ENCODE results near the gene PLAA. TPM values are rescaled to one million over a fixed set of nuclear protein-coding genes. Genes with fewer than 3 reads are reported as not detected.

Gene PLAA
- total and polyA plus RNA-seq, 10 of the 15 experiments (the other 5 are each of a cell fraction or from before 2014, with no cell fraction given), result 5.6 to 42.4 (median 34.1) TPM

DNA sequence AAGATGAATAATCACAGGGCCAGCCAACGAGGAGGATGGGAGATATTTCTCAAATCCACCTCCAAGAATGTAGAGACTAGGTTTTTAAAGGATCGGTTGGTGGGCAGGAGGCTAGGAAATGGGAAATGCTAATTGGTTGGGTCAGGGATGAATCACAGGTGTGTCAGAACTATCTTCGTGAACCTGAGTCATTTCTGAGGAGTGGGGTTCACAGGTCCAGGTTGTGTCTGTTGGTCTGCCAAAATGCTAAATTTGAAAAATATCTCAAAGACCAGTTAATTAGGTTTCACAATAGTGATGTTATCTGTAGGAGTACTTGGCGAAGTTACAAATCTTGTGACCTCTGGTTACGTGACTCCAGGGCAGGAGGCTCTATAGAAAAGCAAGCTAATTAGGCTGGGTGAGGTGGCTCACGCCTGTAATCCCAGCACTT, 2.6 kb upstream of the PLAA start:
- Histone ChIP-seq H3K27ac (ENCODE audit: control insufficient read depth, insufficient read depth) (no peak overlapping the region), H3K4me3 (no peak overlapping the region), H4K20me1 (ENCODE audit: control insufficient read depth, insufficient read depth) (no peaks in the 10 kb centered on the region), H3K27me3 (replicated peaks in 1 of 2; ENCODE audit: control insufficient read depth in 2 of 2, insufficient read depth in 2 of 2, low read length in 1 of 2) (no peaks in the 10 kb centered on the region), H3K79me2 (ENCODE audit: control insufficient read depth, insufficient read depth, low read length) (peaks cover 23% of the 10 kb centered on the region), H3K9ac (ENCODE audit: control insufficient read depth, insufficient read depth, low read length) (no peak overlapping the region), H2AFZ (ENCODE audit: control insufficient read depth, low read depth, low read length) (no peak overlapping the region), H3K4me2 (ENCODE audit: control insufficient read depth, insufficient read depth) (no peak overlapping the region), H3K9me3 (replicated peaks; ENCODE audit: control insufficient read depth, insufficient read depth, low read length) (no peaks in the 10 kb centered on the region), H3K36me3 (ENCODE audit: control insufficient read depth in 2 of 2, insufficient read depth in 2 of 2, low read length in 1 of 2) (no peaks in the 10 kb centered on the region), H3K4me1 (ENCODE audit: control insufficient read depth, insufficient read depth, low read length) (no peaks in the 10 kb centered on the region)
- no peak for TF ChIP-seq MAX (IDR thresholded peaks at IDR 0.05; ENCODE audit: low read depth, low read length)
- ChIA-PET RAD21 (ENCODE audit: unreplicated experiment) (no interaction called here), POLR2A (no interaction called here), SMC1A (ENCODE audit: uncharacterized antibody, unreplicated experiment) (no interaction called here), CTCF (no interaction called here)
- 41% methylated on average over 6 of the region's 6 CpGs for WGBS (ENCODE audit: insufficient coverage, insufficient replicate concordance, low lambda C conversion rate, missing lambda C conversion rate)
- in situ Hi-C loops (cut with MboI), result no loop called here
- no TSS peak for BruUV-seq (replicated peaks)
- intact Hi-C loops (cut with micrococcal nuclease; ENCODE audit: unreplicated experiment), result loop anchor here (10.0 kb wide), 1 partner anchor 205 kb away; no protein-coding TSS in a partner anchor
- ATAC-seq, result no peak
- FAIRE-seq, result no peak
- no peak for DNase-seq (ENCODE audit: low read depth, low spot score)

- intact Hi-C loops (cut with micrococcal nuclease; ENCODE audit: unreplicated experiment) (loop anchor here (2.0 to 10.0 kb wide), 2 partner anchors 55 to 203 kb away; partner anchors contain the start of gene CAAP1), in situ Hi-C loops (cut with MboI) (no loop called here)
- H3K36me3 ChIP-seq (ENCODE audit: control insufficient read depth in 2 of 2, insufficient read depth in 2 of 2, low read length in 1 of 2), result 0 out of 4 replicates have a peak, but pooled peaks cover 0 to 2% of the 10 kb centered on the region in 2 experiments
- FAIRE-seq (no peak), DNase-seq (ENCODE audit: low read depth, low spot score) (no peak), ATAC-seq (no peak)
- H3K79me2 ChIP-seq (ENCODE audit: control insufficient read depth, insufficient read depth, low read length), result peaks cover 42% of the 10 kb centered on the region
- ChIA-PET SMC1A (ENCODE audit: uncharacterized antibody, unreplicated experiment) (interaction anchor here (0.6 to 1.4 kb wide), 4 partner anchors 8 to 86 kb away, joined by 3 to 6 read pairs (median 4); partner anchors contain the start of genes CAAP1 and IFT74), POLR2A (interaction anchor here (0.5 to 3.0 kb wide), 6 partner anchors 8 to 1989 kb away, joined by 3 to 25 read pairs (median 6); partner anchors contain the start of genes CAAP1 and IFT74), RAD21 (ENCODE audit: unreplicated experiment) (no interaction called here), CTCF (interaction anchor here (0.5 to 2.2 kb wide), 2 partner anchors 8 to 32 kb away, joined by 4 to 9 read pairs; partner anchors contain the start of gene IFT74)
- peak overlapping the region; percentile 89 for H3K4me3 ChIP-seq
- H3K27ac ChIP-seq (ENCODE audit: control insufficient read depth, insufficient read depth), result peak overlapping the region; percentile 98
- TSS peak; percentile 92 for BruUV-seq (replicated peaks)
- peak overlapping the region; percentile 99 for H2AFZ ChIP-seq (ENCODE audit: control insufficient read depth, low read depth, low read length)
- H3K4me1 ChIP-seq (ENCODE audit: control insufficient read depth, insufficient read depth, low read length), result no peaks in the 10 kb centered on the region
- 1% methylated on average over 9 of the region's 9 CpGs for WGBS (ENCODE audit: insufficient coverage, insufficient replicate concordance, low lambda C conversion rate, missing lambda C conversion rate)
- H4K20me1 ChIP-seq (ENCODE audit: control insufficient read depth, insufficient read depth), result no peaks in the 10 kb centered on the region
- no peaks in the 10 kb centered on the region for H3K9me3 ChIP-seq (replicated peaks; ENCODE audit: control insufficient read depth, insufficient read depth, low read length)
- H3K4me2 ChIP-seq (ENCODE audit: control insufficient read depth, insufficient read depth), result peak overlapping the region; percentile 70
- peak overlapping the region; percentile 96 for H3K9ac ChIP-seq (ENCODE audit: control insufficient read depth, insufficient read depth, low read length)
- H3K27me3 ChIP-seq (replicated peaks in 1 of 2; ENCODE audit: control insufficient read depth in 2 of 2, insufficient read depth in 2 of 2, low read length in 1 of 2), result no peaks in the 10 kb centered on the region
- TF ChIP-seq SMC3 (IDR thresholded peaks at IDR 0.05; ENCODE audit: borderline replicate concordance, low read length) (no peak), PBX3 (IDR thresholded peaks at IDR 0.05; ENCODE audit: insufficient replicate concordance, low read depth, low read length) (no peak), HCFC1 (IDR thresholded peaks at IDR 0.05; ENCODE audit: low read length) (no peak), CBX5 (IDR thresholded peaks at IDR 0.05; ENCODE audit: low read depth) (no peak), TCF12 (IDR thresholded peaks at IDR 0.05; ENCODE audit: low read depth, low read length) (no peak), RB1 (IDR thresholded peaks at IDR 0.05; ENCODE audit: borderline replicate concordance) (no peak), FOXM1 (IDR thresholded peaks at IDR 0.05; ENCODE audit: low read depth, low read length) (no peak), GABPA (IDR thresholded peaks at IDR 0.05; ENCODE audit: low read depth) (no peak), BRCA1 (IDR thresholded peaks at IDR 0.05; ENCODE audit: low read depth, low read length) (no peak), HDGF (IDR thresholded peaks at IDR 0.05) (no peak), CHD4 (IDR thresholded peaks at IDR 0.05) (no peak)
- TF ChIP-seq, protein P1, sequence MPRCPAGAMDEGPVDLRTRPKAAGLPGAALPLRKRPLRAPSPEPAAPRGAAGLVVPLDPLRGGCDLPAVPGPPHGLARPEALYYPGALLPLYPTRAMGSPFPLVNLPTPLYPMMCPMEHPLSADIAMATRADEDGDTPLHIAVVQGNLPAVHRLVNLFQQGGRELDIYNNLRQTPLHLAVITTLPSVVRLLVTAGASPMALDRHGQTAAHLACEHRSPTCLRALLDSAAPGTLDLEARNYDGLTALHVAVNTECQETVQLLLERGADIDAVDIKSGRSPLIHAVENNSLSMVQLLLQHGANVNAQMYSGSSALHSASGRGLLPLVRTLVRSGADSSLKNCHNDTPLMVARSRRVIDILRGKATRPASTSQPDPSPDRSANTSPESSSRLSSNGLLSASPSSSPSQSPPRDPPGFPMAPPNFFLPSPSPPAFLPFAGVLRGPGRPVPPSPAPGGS (IDR thresholded peaks at IDR 0.05; ENCODE audit: borderline replicate concordance, insufficient read depth, low read depth, low read length, poor library complexity, severe bottlenecking), result no peak
- TF ChIP-seq, protein P2, sequence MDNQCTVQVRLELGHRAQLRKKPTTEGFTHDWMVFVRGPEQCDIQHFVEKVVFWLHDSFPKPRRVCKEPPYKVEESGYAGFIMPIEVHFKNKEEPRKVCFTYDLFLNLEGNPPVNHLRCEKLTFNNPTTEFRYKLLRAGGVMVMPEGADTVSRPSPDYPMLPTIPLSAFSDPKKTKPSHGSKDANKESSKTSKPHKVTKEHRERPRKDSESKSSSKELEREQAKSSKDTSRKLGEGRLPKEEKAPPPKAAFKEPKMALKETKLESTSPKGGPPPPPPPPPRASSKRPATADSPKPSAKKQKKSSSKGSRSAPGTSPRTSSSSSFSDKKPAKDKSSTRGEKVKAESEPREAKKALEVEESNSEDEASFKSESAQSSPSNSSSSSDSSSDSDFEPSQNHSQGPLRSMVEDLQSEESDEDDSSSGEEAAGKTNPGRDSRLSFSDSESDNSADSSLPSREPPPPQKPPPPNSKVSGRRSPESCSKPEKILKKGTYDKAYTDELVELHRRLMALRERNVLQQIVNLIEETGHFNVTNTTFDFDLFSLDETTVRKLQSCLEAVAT (IDR thresholded peaks at IDR 0.05), result no peak
These were observed 694 bp upstream of the PLAA start for GRCh38 chr9:26947736-26948135.
